Kidney epithelial cell (primary cell): Measurements from ENCODE around the gene OR5A2. TPM values are rescaled to one million over a fixed set of nuclear protein-coding genes. Genes with fewer than 3 reads are reported as not detected.

Experiments used
- DNase-seq: peaks from one replicate; pipeline ENCODE4 v3.0.0-alpha.2; 2010; ENCODE audit warnings: low read depth
- H3K27me3 ChIP-seq: 2 replicates; pipeline ENCODE4 v1.6.0; 2011; ENCODE audit warnings: low read length; ENCODE audit not compliant: control insufficient read depth, insufficient read depth
- H3K36me3 ChIP-seq: 2 replicates; pipeline ENCODE4 v1.5.1; 2011; ENCODE audit warnings: low read length; ENCODE audit not compliant: control insufficient read depth, insufficient read depth
- H3K4me3 ChIP-seq: 2 replicates; pipeline ENCODE4 v1.5.1; 2011; ENCODE audit warnings: low read depth, mild to moderate bottlenecking, control low read depth, low read length
- total RNA-seq: library from RNA; depleted of rRNA; stranded (reverse); fragments of >200 nt; gene quantifications from 2 replicates; pipeline ENCODE4 v1.2.3, GENCODE V29; 2015
- TF ChIP-seq, protein P1 (sequence below): IDR thresholded peaks from 2 replicates; pipeline ENCODE4 v1.5.1; 2011; ENCODE audit warnings: mild to moderate bottlenecking, moderate library complexity, low read length, control low read depth, inconsistent platforms; ENCODE audit not compliant: insufficient read depth, poor library complexity, severe bottlenecking

OR5A2 gene
- total RNA-seq, result not detected in 2 replicates

GRCh38 chr11:59426361-59427067 is at the start of gene OR5A2:
Gene OR5A2, minus strand, starts transcription at chr11:59426413. Its CDS starts 3,460 bp downstream, at chr11:59422953.
- H3K36me3 ChIP-seq, result no peaks in the 10 kb centered on the region
- H3K27me3 ChIP-seq, result no peaks in the 10 kb centered on the region
- DNase-seq, result no peak
- H3K4me3 ChIP-seq, result no peak within 1 kb of the TSS
- TF ChIP-seq, protein P1, sequence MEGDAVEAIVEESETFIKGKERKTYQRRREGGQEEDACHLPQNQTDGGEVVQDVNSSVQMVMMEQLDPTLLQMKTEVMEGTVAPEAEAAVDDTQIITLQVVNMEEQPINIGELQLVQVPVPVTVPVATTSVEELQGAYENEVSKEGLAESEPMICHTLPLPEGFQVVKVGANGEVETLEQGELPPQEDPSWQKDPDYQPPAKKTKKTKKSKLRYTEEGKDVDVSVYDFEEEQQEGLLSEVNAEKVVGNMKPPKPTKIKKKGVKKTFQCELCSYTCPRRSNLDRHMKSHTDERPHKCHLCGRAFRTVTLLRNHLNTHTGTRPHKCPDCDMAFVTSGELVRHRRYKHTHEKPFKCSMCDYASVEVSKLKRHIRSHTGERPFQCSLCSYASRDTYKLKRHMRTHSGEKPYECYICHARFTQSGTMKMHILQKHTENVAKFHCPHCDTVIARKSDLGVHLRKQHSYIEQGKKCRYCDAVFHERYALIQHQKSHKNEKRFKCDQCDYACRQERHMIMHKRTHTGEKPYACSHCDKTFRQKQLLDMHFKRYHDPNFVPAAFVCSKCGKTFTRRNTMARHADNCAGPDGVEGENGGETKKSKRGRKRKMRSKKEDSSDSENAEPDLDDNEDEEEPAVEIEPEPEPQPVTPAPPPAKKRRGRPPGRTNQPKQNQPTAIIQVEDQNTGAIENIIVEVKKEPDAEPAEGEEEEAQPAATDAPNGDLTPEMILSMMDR, result no peak

GRCh38 chr11:59475176-59475575 is 49.0 kb upstream of the OR5A2 start:
- no peak overlapping the region for H3K4me3 ChIP-seq
- no peak for DNase-seq
- H3K36me3 ChIP-seq, result no peaks in the 10 kb centered on the region
- H3K27me3 ChIP-seq, result no peaks in the 10 kb centered on the region
- TF ChIP-seq, protein P1, result no peak

- no peak within 1 kb of the TSS for H3K4me3 ChIP-seq
- TF ChIP-seq, protein P1, result no peak
- H3K36me3 ChIP-seq, result no peaks in the 10 kb centered on the region
- no peak for DNase-seq
- H3K27me3 ChIP-seq, result no peaks in the 10 kb centered on the region
Observed at GRCh38 chr11:59473015-59473414, 46.8 kb upstream of the OR5A2 start, which contains the start of gene OR4D10. Gene OR4D10, plus strand, starts transcription at chr11:59473315. Its CDS starts 4,115 bp downstream, at chr11:59477430.

DNA sequence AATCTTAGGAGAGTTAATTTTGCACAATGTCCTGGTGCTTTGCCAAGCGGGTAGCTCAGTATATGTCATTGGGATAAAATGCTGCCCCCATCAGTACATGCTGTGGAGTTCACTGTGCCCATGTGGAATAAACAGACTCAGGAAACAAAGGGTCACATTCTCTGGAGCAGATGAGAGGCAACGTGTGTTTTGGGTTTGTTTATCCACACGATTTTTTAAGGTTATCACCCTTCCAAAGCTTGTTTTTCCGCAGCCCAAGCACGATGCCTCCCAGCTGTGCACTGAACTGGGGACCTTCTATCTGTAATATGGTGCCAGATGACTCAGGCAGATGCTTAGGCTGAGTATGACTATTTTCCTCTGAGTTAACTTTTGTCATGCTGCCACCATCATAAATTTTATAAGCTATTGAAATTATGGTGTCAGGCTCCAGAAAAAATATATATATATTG is 37.0 kb upstream of the OR5A2 start:
- Histone ChIP-seq H3K27me3 (no peaks in the 10 kb centered on the region), H3K36me3 (no peaks in the 10 kb centered on the region), H3K4me3 (no peak overlapping the region)
- no peak for DNase-seq
- TF ChIP-seq, protein P1, result no peak

- DNase-seq, result no peak
- TF ChIP-seq, protein P1, result no peak
- Histone ChIP-seq H3K4me3 (no peak overlapping the region), H3K27me3 (no peaks in the 10 kb centered on the region), H3K36me3 (no peaks in the 10 kb centered on the region)
Observed at GRCh38 chr11:59459916-59460315, 33.7 kb upstream of the OR5A2 start.

DNA sequence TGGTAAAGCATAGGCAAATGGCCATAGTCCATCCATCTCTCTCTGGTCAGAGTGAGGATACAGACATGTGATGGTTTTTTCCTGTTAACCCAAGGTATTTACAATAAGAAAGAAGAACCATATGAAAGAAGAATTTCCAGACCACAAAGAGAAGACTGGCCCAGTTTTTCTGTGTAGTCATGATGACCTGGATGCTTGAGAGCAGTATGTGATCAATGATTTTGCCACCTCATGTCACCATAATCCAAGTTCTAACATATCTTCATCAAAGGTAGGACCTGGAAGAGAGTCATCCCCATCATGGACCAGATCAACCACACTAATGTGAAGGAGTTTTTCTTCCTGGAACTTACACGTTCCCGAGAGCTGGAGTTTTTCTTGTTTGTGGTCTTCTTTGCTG is 30.4 kb upstream of the OR5A2 start, which contains the start of gene OR4D6:
OR4D6 (plus strand) TSS at position 301 of the 400 bp plus-strand sequence; CDS start at position 301, 0 bp downstream.
- TF ChIP-seq, protein P1, result no peak
- no peaks in the 10 kb centered on the region for H3K27me3 ChIP-seq
- no peak for DNase-seq
- no peak within 1 kb of the TSS for H3K4me3 ChIP-seq
- no peaks in the 10 kb centered on the region for H3K36me3 ChIP-seq
